Left kidney (tissue), 2 donors: ENCODE results near the gene PIGR. TPM values are rescaled to one million over a fixed set of nuclear protein-coding genes. Genes with fewer than 3 reads are reported as not detected.

ENCODE experiments used
- DNase-seq: peaks from one replicate; pipeline ENCODE4 v3.0.0-alpha.2; 2013
- polyA plus RNA-seq: library from polyadenylated mRNA; unstranded; fragments of 120-200 nt; gene quantifications from one replicate; pipeline ENCODE4 v1.2.1, GENCODE V29; 2013; ENCODE audit not compliant: insufficient read length

PIGR gene
- polyA plus RNA-seq, 1 donor: 1.6 TPM

GRCh38 chr1:206960676-206961386 is 14.6 kb upstream of the PIGR start:
- no peak for DNase-seq

DNA sequence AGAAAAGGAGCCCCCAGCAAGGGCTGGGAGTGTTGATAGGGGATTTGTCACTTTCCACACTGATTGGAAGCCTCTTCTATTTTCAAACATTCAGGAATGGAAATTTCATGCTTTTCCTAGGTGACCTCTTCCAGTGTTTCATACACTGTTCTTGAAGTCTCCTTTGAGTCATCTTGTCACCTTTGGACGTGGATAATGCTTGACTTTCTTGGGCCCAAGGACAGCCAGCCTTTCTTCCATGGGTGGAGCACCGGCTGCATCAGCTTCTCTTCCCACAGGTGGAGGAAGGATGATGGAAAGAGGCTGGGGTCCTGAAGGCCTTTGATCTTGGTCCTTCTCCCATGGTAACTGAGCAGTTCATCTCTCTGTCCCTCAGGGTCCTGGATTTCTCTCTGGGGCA is 11.9 kb upstream of the PIGR start:
- DNase-seq: no peak

GRCh38 chr1:206957639-206958038 is 11.4 kb upstream of the PIGR start:
- DNase-seq: no peak

- no peak for DNase-seq
Measured at GRCh38 chr1:206955476-206956451, 9.5 kb upstream of the PIGR start.

DNA sequence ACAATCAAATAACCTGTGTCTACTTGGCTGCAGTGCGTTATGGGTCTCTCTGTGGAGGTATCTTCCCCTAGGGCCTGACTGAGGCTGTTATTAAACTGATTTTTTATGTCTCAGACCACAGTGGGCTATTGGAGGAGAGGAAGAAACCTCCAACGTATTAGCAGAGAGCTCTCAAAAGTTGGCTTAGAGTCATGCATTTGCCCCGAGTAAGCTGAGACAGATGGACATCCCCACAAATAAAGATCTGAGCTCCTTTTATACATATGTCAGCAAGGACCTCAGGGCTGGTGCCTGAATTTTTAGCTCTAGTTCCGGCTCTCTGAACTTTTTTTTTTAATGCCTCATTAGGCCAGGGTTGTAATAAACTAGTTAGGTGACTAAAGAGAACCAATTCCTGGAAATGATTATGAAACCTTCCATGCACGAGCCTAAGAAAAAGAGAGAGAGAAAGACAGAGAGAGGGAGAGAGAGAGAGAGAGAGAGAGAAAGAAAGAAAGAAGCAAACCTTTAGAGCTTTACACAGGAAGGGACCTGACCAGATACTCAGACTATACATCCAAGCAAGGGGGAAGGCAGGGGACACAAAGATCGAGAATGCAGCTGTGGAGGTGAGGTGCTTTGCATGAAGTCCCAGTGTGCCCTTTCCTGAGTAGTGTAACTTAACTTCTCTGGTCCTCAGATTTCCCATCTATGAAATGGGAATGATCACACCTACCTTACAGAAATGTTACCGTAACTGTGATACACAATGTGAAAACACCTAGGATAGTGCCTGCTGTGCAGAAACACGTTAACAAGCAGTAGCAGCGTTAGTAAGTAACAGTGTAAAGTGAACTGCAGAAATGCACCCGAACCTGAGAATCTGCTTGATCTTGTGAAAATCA is 8.4 kb upstream of the PIGR start:
- no peak for DNase-seq

GRCh38 chr1:206953626-206954025 is 7.4 kb upstream of the PIGR start:
- no peak for DNase-seq

DNA sequence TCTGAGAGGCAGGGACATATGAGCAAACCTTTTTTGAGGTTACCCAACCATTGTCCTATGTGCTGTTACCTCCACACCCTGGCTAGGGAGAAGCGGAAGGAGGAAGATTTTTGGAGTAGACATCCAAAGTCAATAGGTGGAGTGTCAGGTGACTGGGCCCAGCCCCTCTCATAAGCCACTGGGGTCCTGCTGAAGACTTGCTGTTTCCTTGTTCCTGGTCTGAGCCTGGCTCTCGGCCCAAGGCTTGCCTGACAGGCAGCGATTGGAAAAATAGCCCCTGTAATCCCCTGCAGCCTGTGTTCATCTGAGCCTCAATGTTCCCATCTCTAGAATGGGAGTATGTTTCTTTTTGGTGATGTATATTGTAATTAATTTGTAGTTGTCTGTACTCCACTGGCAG is 6.9 kb upstream of the PIGR start:
- DNase-seq: no peak

- no peak for DNase-seq
Measured at GRCh38 chr1:206952171-206952570, 5.9 kb upstream of the PIGR start.

GRCh38 chr1:206951318-206952100 is 5.2 kb upstream of the PIGR start:
- no peak for DNase-seq

GRCh38 chr1:206949641-206950040 is 3.4 kb upstream of the PIGR start:
- no peak for DNase-seq

GRCh38 chr1:206949208-206949607 is 2.9 kb upstream of the PIGR start:
- DNase-seq: no peak

- DNase-seq: no peak
Measured at GRCh38 chr1:206947255-206947654, 989 bp upstream of the PIGR start.

DNA sequence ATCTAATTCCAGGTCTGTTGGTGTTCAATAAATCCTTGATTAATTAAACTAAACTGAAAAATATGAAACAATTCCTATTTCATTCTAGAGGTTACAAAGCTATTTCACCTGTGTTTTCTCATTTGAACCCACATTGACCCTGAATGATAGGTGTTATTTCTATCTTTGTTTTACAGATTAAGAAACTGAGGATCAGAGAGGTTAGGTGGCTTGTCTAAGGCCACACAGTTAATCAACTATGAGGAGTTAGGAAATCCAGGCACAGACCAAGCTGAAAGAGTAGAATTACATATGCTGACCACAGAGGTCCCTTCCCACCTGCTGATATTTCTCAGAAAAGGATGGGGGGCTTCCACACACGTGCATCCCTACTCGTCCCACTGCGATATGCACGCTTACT is 487 bp downstream of the PIGR start:
- no peak for DNase-seq

- DNase-seq: no peak
Measured at GRCh38 chr1:206944703-206945102, 1.6 kb downstream of the PIGR start.

GRCh38 chr1:206941766-206942418 is 4.4 kb downstream of the PIGR start:
- DNase-seq: no peak

GRCh38 chr1:206940588-206940936 is 5.7 kb downstream of the PIGR start:
- DNase-seq: no peak

- DNase-seq: no peak
Measured at GRCh38 chr1:206939841-206940587, 6.3 kb downstream of the PIGR start.

GRCh38 chr1:206939131-206939530 is 7.1 kb downstream of the PIGR start:
- DNase-seq: no peak

DNA sequence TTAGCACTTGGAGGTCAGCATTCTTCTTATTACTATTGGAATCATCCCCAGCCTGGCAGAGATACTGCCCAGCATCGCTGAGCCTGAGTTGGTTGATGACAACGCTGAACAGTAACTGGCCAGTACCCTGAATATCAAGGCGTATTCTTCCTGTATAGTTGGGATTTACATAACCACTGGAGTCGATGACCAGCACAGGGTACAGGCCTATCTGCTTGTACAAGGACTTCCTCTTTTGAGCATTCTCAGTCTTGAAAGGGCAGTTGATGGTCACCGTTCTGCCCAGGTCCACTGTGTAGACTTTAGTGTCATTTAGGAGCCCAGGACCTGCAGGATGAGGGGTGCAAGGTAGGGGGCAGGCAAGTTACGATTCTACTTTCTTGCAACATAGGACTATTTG is 8.8 kb downstream of the PIGR start:
- DNase-seq: no peak

- DNase-seq: no peak
Measured at GRCh38 chr1:206935491-206936067, 10.7 kb downstream of the PIGR start.
